ENCODE data around the gene IRX1. TPM values are rescaled to one million over a fixed set of nuclear protein-coding genes. Genes with fewer than 3 reads are reported as not detected.

IRX1 gene
- polyA plus RNA-seq, 2 of the 4 experiments (the other 2 are of a cell fraction): not detected

GRCh38 chr5:3605298-3606010 is 9.8 kb downstream of the IRX1 start:
- ChIA-PET POLR2A (no interaction called here), CTCF (no interaction called here)
- WGBS (ENCODE audit: missing lambda C conversion rate): 59% methylated on average over 20 of the region's 32 CpGs
- TF ChIP-seq TP53 (CRISPR knock-in tag; IDR thresholded peaks at IDR 0.05): no peak
- no peak for TF ChIP-seq HOXA7 (CRISPR knock-in tag; IDR thresholded peaks at IDR 0.05)
- no peak for TF ChIP-seq POLR2A (IDR thresholded peaks at IDR 0.05; ENCODE audit: low read length)
- no peak for TF ChIP-seq ESRRA (IDR thresholded peaks at IDR 0.05; ENCODE audit: borderline replicate concordance, low read length)
- no peak for TF ChIP-seq REST (IDR thresholded peaks at IDR 0.05)
- TF ChIP-seq CEBPB (IDR thresholded peaks at IDR 0.05): no peak
- TF ChIP-seq GATA3 (IDR thresholded peaks at IDR 0.05; ENCODE audit: borderline replicate concordance): no peak
- TF ChIP-seq RAD21 (conservative IDR thresholded peaks at IDR 0.05 in 1 of 2, IDR thresholded peaks at IDR 0.05 in 1 of 2): no peak
- no peak for DNase-seq (ENCODE audit: low read depth in 1 of 2, low spot score in 1 of 2)
- Histone ChIP-seq H3K4me3 (no peak overlapping the region), H3K4me2 (no peak overlapping the region), H3K9me3 (no peaks in the 10 kb centered on the region; the same call in 2 of the 3 replicates), H3K27ac (no peak overlapping the region), H3K4me1 (no peaks in the 10 kb centered on the region)
- ATAC-seq: no peak
- FAIRE-seq: no peak

GRCh38 chr5:3606121-3606831 is 10.6 kb downstream of the IRX1 start:
- no peaks in the 10 kb centered on the region; the same call in 2 of the 3 replicates for H3K9me3 ChIP-seq
- no peaks in the 10 kb centered on the region for H3K4me1 ChIP-seq
- ChIA-PET CTCF (interaction anchor here (0.6 kb wide), 1 partner anchor 13 kb away, joined by 3 read pairs; no protein-coding TSS in a partner anchor), POLR2A (no interaction called here)
- WGBS (ENCODE audit: missing lambda C conversion rate): 67% methylated on average over 34 of the region's 50 CpGs
- TF ChIP-seq, protein P1, sequence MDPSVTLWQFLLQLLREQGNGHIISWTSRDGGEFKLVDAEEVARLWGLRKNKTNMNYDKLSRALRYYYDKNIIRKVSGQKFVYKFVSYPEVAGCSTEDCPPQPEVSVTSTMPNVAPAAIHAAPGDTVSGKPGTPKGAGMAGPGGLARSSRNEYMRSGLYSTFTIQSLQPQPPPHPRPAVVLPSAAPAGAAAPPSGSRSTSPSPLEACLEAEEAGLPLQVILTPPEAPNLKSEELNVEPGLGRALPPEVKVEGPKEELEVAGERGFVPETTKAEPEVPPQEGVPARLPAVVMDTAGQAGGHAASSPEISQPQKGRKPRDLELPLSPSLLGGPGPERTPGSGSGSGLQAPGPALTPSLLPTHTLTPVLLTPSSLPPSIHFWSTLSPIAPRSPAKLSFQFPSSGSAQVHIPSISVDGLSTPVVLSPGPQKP (IDR thresholded peaks at IDR 0.05; ENCODE audit: low read depth, low read length): no peak
- no peak for TF ChIP-seq RAD21 (conservative IDR thresholded peaks at IDR 0.05 in 1 of 2, IDR thresholded peaks at IDR 0.05 in 1 of 2)
- no peak for TF ChIP-seq KDM5A (IDR thresholded peaks at IDR 0.05)
- TF ChIP-seq CEBPB (IDR thresholded peaks at IDR 0.05): no peak
- TF ChIP-seq E2F6 (IDR thresholded peaks at IDR 0.05; ENCODE audit: borderline replicate concordance, low read depth): no peak
- no peak for TF ChIP-seq NR3C1 (IDR thresholded peaks at IDR 0.05)
- no peak for TF ChIP-seq CBX8 (IDR thresholded peaks at IDR 0.05)
- TF ChIP-seq JUN (IDR thresholded peaks at IDR 0.05): no peak
- no peak for TF ChIP-seq FOXS1 (CRISPR knock-in tag; IDR thresholded peaks at IDR 0.05)
- TF ChIP-seq CHD4 (IDR thresholded peaks at IDR 0.05; ENCODE audit: borderline replicate concordance): no peak
- no peak for TF ChIP-seq SMC3 (IDR thresholded peaks at IDR 0.05)
- TF ChIP-seq, protein P2, sequence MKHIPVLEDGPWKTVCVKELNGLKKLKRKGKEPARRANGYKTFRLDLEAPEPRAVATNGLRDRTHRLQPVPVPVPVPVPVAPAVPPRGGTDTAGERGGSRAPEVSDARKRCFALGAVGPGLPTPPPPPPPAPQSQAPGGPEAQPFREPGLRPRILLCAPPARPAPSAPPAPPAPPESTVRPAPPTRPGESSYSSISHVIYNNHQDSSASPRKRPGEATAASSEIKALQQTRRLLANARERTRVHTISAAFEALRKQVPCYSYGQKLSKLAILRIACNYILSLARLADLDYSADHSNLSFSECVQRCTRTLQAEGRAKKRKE (CRISPR knock-in tag; IDR thresholded peaks at IDR 0.05; ENCODE audit: low read depth): no peak
- TF ChIP-seq NFE2L2 (conservative IDR thresholded peaks at IDR 0.05; ENCODE audit: low read length): no peak
- no peak for TF ChIP-seq FOSB (CRISPR knock-in tag; IDR thresholded peaks at IDR 0.05)
- no peak for TF ChIP-seq BHLHE40 (IDR thresholded peaks at IDR 0.05; ENCODE audit: low read depth, low read length)
- no peak for TF ChIP-seq ZFP36 (IDR thresholded peaks at IDR 0.05; ENCODE audit: borderline replicate concordance, partially characterized antibody)
- TF ChIP-seq POLR2A (IDR thresholded peaks at IDR 0.05; ENCODE audit: low read length): no peak
- no peak for TF ChIP-seq ESRRA (IDR thresholded peaks at IDR 0.05; ENCODE audit: borderline replicate concordance, low read length)
- TF ChIP-seq HOXA7 (CRISPR knock-in tag; IDR thresholded peaks at IDR 0.05): no peak
- no peak overlapping the region for H3K27ac ChIP-seq
- FAIRE-seq: no peak
- DNase-seq (ENCODE audit: low read depth in 1 of 2, low spot score in 1 of 2): no peak
- H3K4me3 ChIP-seq: no peak overlapping the region
- H3K4me2 ChIP-seq: no peak overlapping the region
- no peak for ATAC-seq
